IMR-90 (cell line): Measurements from ENCODE around the gene RAB18. TPM values are rescaled to one million over a fixed set of nuclear protein-coding genes. Genes with fewer than 3 reads are reported as not detected.

Experiments used
- ATAC-seq: fragments of 200-7000 bp; cut with Tn5 transposase; 2 replicates; pipeline ENCODE4 v1.9.1; 2020; ENCODE audit warnings: low read depth, mild to moderate bottlenecking, moderate library complexity
- BruUV-seq: library from RNA; stranded (reverse); fragments of 400-500 nt; replicated peaks from 2 replicates; lab custom pipeline; 2021; lab: Mats Ljungman, UMichigan
- CTCF ChIA-PET: fragments of 300-600 bp; formaldehyde crosslinking; extraction: SDS; loops from one replicate; lab custom pipeline; 2021; ENCODE audit warnings: antibody characterized with exemption; lab: Yijun Ruan, JAX
- POLR2A ChIA-PET: fragments of 300-600 bp; sonication (Branson Sonifier 250); formaldehyde crosslinking; loops from one replicate; lab custom pipeline; 2022; ENCODE audit warnings: antibody characterized with exemption; ENCODE audit not compliant: unreplicated experiment; lab: Charles Lee
- DNase-seq: peaks from one replicate; pipeline ENCODE4 v3.0.0; 2013
- H2AFZ ChIP-seq: replicated peaks from 2 replicates; pipeline ENCODE3; 2013; ENCODE audit warnings: low read length, mild to moderate bottlenecking; ENCODE audit not compliant: poor library complexity
- H2AK5ac ChIP-seq: 2 replicates; pipeline ENCODE4 v1.6.1; 2013; ENCODE audit warnings: low read depth, low read length, inconsistent platforms
- H2AK9ac ChIP-seq: replicated peaks from 2 replicates; pipeline ENCODE3; 2013; ENCODE audit warnings: mild to moderate bottlenecking, low read depth, low read length, moderate library complexity; ENCODE audit not compliant: poor library complexity
- H2BK120ac ChIP-seq: 2 replicates; pipeline ENCODE4 v1.6.1; 2013; ENCODE audit warnings: low read depth, low read length, inconsistent platforms
- H2BK15ac ChIP-seq: 3 replicates; pipeline ENCODE4 v1.6.1; 2013; ENCODE audit warnings: low read depth, low read length, inconsistent platforms
- H2BK20ac ChIP-seq: 2 replicates; pipeline ENCODE4 v1.6.1; 2013; ENCODE audit warnings: low read depth, mild to moderate bottlenecking, inconsistent platforms, low read length, moderate library complexity
- H2BK5ac ChIP-seq: 2 replicates; pipeline ENCODE4 v1.6.1; 2013; ENCODE audit warnings: mild to moderate bottlenecking, low read depth, low read length, inconsistent platforms; ENCODE audit not compliant: poor library complexity, severe bottlenecking
- H3K14ac ChIP-seq: replicated peaks from 2 replicates; pipeline ENCODE4 v1.6.1; 2013; ENCODE audit warnings: low read depth, low read length, inconsistent platforms
- H3K18ac ChIP-seq: 2 replicates; pipeline ENCODE4 v1.6.1; 2013; ENCODE audit warnings: low read depth, low read length, control low read depth
- H3K23ac ChIP-seq: 2 replicates; pipeline ENCODE4 v1.6.1; 2013; ENCODE audit warnings: low read depth, low read length, inconsistent platforms
- H3K27ac ChIP-seq: 2 replicates; pipeline ENCODE4 v1.5.1; 2013; ENCODE audit warnings: mild to moderate bottlenecking, control low read depth, low read length; ENCODE audit not compliant: insufficient read depth
- H3K27me3 ChIP-seq: 2 replicates; pipeline ENCODE4 v1.6.1; 2013; ENCODE audit warnings: low read length; ENCODE audit not compliant: control insufficient read depth, insufficient read depth
- H3K36me3 ChIP-seq: 2 replicates; pipeline ENCODE4 v1.6.1; 2013; ENCODE audit warnings: low read length, mixed read lengths; ENCODE audit not compliant: control insufficient read depth, insufficient read depth
- H3K4ac ChIP-seq: 2 replicates; pipeline ENCODE4 v1.6.1; 2013; ENCODE audit warnings: low read depth, low read length, inconsistent platforms
- H3K4me1 ChIP-seq: 2 replicates; pipeline ENCODE4 v1.6.1; 2013; ENCODE audit warnings: low read length, mixed read lengths; ENCODE audit not compliant: control insufficient read depth, insufficient read depth
- H3K4me2 ChIP-seq: 2 replicates; pipeline ENCODE4 v1.6.1; 2013; ENCODE audit warnings: low read depth, mild to moderate bottlenecking, control low read depth, low read length, moderate library complexity
- H3K4me3 ChIP-seq: 2 replicates; pipeline ENCODE4 v1.5.1; 2013; ENCODE audit warnings: low read depth, mild to moderate bottlenecking, control low read depth, low read length, moderate library complexity; ENCODE audit not compliant: insufficient read depth
- H3K56ac ChIP-seq: 2 replicates; pipeline ENCODE4 v1.6.1; 2013; ENCODE audit warnings: low read length, inconsistent platforms; ENCODE audit not compliant: insufficient read depth; ENCODE audit errors: extremely low read depth
- H3K79me1 ChIP-seq, 2 experiments: 2 replicates each; pipeline ENCODE4 v1.6.1; 2013; ENCODE audit warnings: low read length in 2 of 2, inconsistent platforms in 1 of 2, low read depth in 1 of 2
- H3K9ac ChIP-seq: 2 replicates; pipeline ENCODE4 v1.6.1; 2013; ENCODE audit warnings: low read depth, low read length, control low read depth
- H3K9me1 ChIP-seq: 2 replicates; pipeline ENCODE4 v1.6.1; 2013; ENCODE audit warnings: low read length, inconsistent platforms; ENCODE audit not compliant: insufficient read depth
- H3K9me3 ChIP-seq: 2 replicates; pipeline ENCODE4 v1.6.1; 2013; ENCODE audit warnings: low read length; ENCODE audit not compliant: control insufficient read depth, insufficient read depth
- H4K20me1 ChIP-seq: 2 replicates; pipeline ENCODE4 v1.6.1; 2013; ENCODE audit warnings: low read length, inconsistent platforms; ENCODE audit not compliant: insufficient read depth
- H4K5ac ChIP-seq: 2 replicates; pipeline ENCODE4 v1.6.1; 2013; ENCODE audit warnings: mild to moderate bottlenecking, low read depth, low read length, control low read depth
- H4K8ac ChIP-seq, 2 experiments: 2 replicates each; pipeline ENCODE4 v1.6.1; 2013; ENCODE audit warnings: low read depth in 2 of 2, low read length in 2 of 2, control low read depth in 1 of 2, inconsistent platforms in 1 of 2
- H4K91ac ChIP-seq: 2 replicates; pipeline ENCODE4 v1.6.1; 2013; ENCODE audit warnings: low read depth, low read length, inconsistent platforms; ENCODE audit not compliant: insufficient read depth
- BHLHE40 ChIP-seq: fragments of 150-350 bp; IDR thresholded peaks from 2 replicates; pipeline ENCODE4 v1.6.1; 2016; ENCODE audit warnings: mild to moderate bottlenecking, low read depth, low read length
- CEBPB ChIP-seq: IDR thresholded peaks from 2 replicates; pipeline ENCODE4 v1.6.1; 2012; ENCODE audit warnings: low read depth, low read length, improper control_type of control experiment
- CHD1 ChIP-seq: IDR thresholded peaks from 2 replicates; pipeline ENCODE4 v1.6.1; 2012; ENCODE audit warnings: low read depth, low read length, improper control_type of control experiment
- FOS ChIP-seq: fragments of 150-350 bp; IDR thresholded peaks from 2 replicates; pipeline ENCODE4 v1.6.1; 2016; ENCODE audit warnings: low read depth, low read length
- MAFK ChIP-seq: IDR thresholded peaks from 2 replicates; pipeline ENCODE4 v1.6.1; 2012; ENCODE audit warnings: low read depth, low read length, improper control_type of control experiment
- MAZ ChIP-seq: IDR thresholded peaks from 2 replicates; pipeline ENCODE4 v1.6.1; 2012; ENCODE audit warnings: low read depth, mild to moderate bottlenecking, low read length, improper control_type of control experiment, moderate library complexity, borderline replicate concordance
- MXI1 ChIP-seq: IDR thresholded peaks from 2 replicates; pipeline ENCODE4 v1.6.1; 2012; ENCODE audit warnings: low read depth, mild to moderate bottlenecking, low read length, moderate library complexity, borderline replicate concordance
- NFE2L2 ChIP-seq: fragments of 150-350 bp; IDR thresholded peaks from 2 replicates; pipeline ENCODE4 v1.6.1; 2016; ENCODE audit warnings: low read depth, mild to moderate bottlenecking, low read length
- POLR2A ChIP-seq: IDR thresholded peaks from 2 replicates; pipeline ENCODE4 v1.6.1; 2012; ENCODE audit warnings: mild to moderate bottlenecking, low read depth, low read length
- RAD21 ChIP-seq: IDR thresholded peaks from 2 replicates; pipeline ENCODE4 v1.6.1; 2012; ENCODE audit warnings: low read length, improper control_type of control experiment
- RCOR1 ChIP-seq: IDR thresholded peaks from 2 replicates; pipeline ENCODE4 v1.6.1; 2012; ENCODE audit warnings: mild to moderate bottlenecking, low read length, improper control_type of control experiment; ENCODE audit not compliant: insufficient replicate concordance
- RFX5 ChIP-seq: IDR thresholded peaks from 2 replicates; pipeline ENCODE4 v1.8.0; 2012; ENCODE audit warnings: low read depth, mild to moderate bottlenecking, low read length, moderate library complexity
- SMC3 ChIP-seq: fragments of 150-350 bp; IDR thresholded peaks from 2 replicates; pipeline ENCODE4 v1.6.1; 2016; ENCODE audit warnings: low read depth, mild to moderate bottlenecking, antibody characterized with exemption, low read length, moderate library complexity
- WGBS, 2 experiments: methylation state at CpG; one replicate each; pipeline versions ENCODE4 v1.1.5 to v1.1.7; 2013; ENCODE audit warnings: missing lambda C conversion rate in 2 of 2; ENCODE audit not compliant: insufficient read length in 1 of 2; ENCODE audit errors: extremely low coverage in 2 of 2; 5-methylcytosine and 5-hydroxymethylcytosine counted together
- dilution Hi-C: fragments of 300-500 bp; cut with HindIII; formaldehyde crosslinking; loops from one replicate; pipeline ENCODE4 v1.14.3; 2018; ENCODE audit warnings: low sequenced_read_pairs; ENCODE audit not compliant: unreplicated experiment
- in situ Hi-C: fragments of 300-500 bp; cut with MboI; formaldehyde crosslinking; loops from 3 replicates; pipeline ENCODE4 v1.14.3; 2019; ENCODE audit warnings: low sequenced_read_pairs, inconsistent platforms, mixed read lengths
- intact Hi-C: fragments of 100-400 bp; cut with micrococcal nuclease; formaldehyde crosslinking; loops from 2 replicates; pipeline ENCODE4 v1.10.0; 2022
- polyA plus RNA-seq, 3 experiments: library from polyadenylated mRNA; depleted of rRNA; stranded (reverse); fragments of >200 nt; gene quantifications; 2 replicates each; pipeline ENCODE4 v1.2.3, GENCODE V29; 2012; ENCODE audit warnings: low replicate concordance in 1 of 3
- total RNA-seq: library from RNA; depleted of rRNA; stranded (reverse); fragments of >200 nt; gene quantifications from 2 replicates; pipeline ENCODE4 v1.2.3, GENCODE V29; 2012
- TF ChIP-seq, protein P1 (sequence below): fragments of 150-350 bp; IDR thresholded peaks from 2 replicates; pipeline ENCODE4 v1.6.1; 2017; ENCODE audit warnings: mild to moderate bottlenecking, antibody characterized with exemption, low read length, low read depth
- TF ChIP-seq, protein P2 (sequence below): conservative IDR thresholded peaks from 2 replicates; pipeline ENCODE4 v1.5.1; 2012; ENCODE audit warnings: mild to moderate bottlenecking, low read depth, low read length, improper control_type of control experiment
- TF ChIP-seq, protein P3 (sequence below): fragments of 150-350 bp; IDR thresholded peaks from 2 replicates; pipeline ENCODE4 v1.6.1; 2016; ENCODE audit warnings: low read depth, mild to moderate bottlenecking, low read length, moderate library complexity, borderline replicate concordance

Gene RAB18
- total and polyA plus RNA-seq, 2 of the 4 experiments (the other 2 are of a cell fraction): 17.6 to 38.8 TPM

DNA sequence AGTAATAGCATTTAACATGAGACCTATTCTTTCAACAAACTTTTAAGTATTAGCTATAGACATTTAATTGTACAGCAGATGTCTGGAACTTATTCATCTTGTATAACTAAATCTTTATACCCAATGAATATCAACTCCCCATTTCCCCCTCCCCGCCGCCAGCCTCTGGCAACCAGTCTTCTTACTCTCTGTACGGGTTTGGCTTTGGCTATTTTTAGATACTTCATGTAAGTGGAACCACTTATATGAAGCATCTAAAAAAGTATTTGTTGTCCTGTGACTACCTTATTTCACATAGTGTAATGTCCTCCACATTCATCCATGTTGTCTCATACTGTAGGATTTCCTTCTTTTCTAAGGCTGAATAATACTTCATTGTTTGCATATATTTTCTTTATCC, 60.8 kb downstream of the RAB18 start:
- Histone ChIP-seq H2BK5ac (no peak overlapping the region), H4K91ac (no peak overlapping the region), H2BK15ac (no peak overlapping the region), H4K5ac (no peak overlapping the region), H2AFZ (no peak overlapping the region), H3K4me1 (no peaks in the 10 kb centered on the region), H3K23ac (no peak overlapping the region), H3K27ac (no peak overlapping the region), H4K20me1 (no peaks in the 10 kb centered on the region), H3K9ac (no peak overlapping the region), H3K27me3 (no peaks in the 10 kb centered on the region), H3K4me3 (no peak overlapping the region), H2AK5ac (no peak overlapping the region), H3K4me2 (no peak overlapping the region), H3K56ac (no peak overlapping the region), H2BK120ac (no peak overlapping the region), H3K4ac (no peak overlapping the region), H2AK9ac (no peak overlapping the region), H3K79me1 (no peaks in the 10 kb centered on the region), H2BK20ac (no peak overlapping the region), H3K18ac (no peak overlapping the region), H3K14ac (no peak overlapping the region), H3K36me3 (no peaks in the 10 kb centered on the region), H3K9me1 (no peaks in the 10 kb centered on the region; the same call in 1 of the 2 replicates), H3K9me3 (no peaks in the 10 kb centered on the region), H4K8ac (no peak overlapping the region)
- DNase-seq (no peak), ATAC-seq (no peak)
- in situ Hi-C loops: no loop called here
- dilution Hi-C loops: no loop called here
- no TSS peak for BruUV-seq
- ChIA-PET POLR2A (no interaction called here), CTCF (no interaction called here)
- intact Hi-C loops: no loop called here
- no CpG with 5 or more reads among the region's 3 CpGs for WGBS, 2 experiments
- TF ChIP-seq, protein P1, sequence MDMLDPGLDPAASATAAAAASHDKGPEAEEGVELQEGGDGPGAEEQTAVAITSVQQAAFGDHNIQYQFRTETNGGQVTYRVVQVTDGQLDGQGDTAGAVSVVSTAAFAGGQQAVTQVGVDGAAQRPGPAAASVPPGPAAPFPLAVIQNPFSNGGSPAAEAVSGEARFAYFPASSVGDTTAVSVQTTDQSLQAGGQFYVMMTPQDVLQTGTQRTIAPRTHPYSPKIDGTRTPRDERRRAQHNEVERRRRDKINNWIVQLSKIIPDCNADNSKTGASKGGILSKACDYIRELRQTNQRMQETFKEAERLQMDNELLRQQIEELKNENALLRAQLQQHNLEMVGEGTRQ: no peak
- TF ChIP-seq FOS (no peak), CHD1 (no peak), RCOR1 (no peak), MAZ (no peak), MAFK (no peak), SMC3 (no peak), RAD21 (no peak), MXI1 (no peak), CEBPB (no peak), POLR2A (no peak), RFX5 (no peak), NFE2L2 (no peak), BHLHE40 (no peak)
- TF ChIP-seq, protein P2, sequence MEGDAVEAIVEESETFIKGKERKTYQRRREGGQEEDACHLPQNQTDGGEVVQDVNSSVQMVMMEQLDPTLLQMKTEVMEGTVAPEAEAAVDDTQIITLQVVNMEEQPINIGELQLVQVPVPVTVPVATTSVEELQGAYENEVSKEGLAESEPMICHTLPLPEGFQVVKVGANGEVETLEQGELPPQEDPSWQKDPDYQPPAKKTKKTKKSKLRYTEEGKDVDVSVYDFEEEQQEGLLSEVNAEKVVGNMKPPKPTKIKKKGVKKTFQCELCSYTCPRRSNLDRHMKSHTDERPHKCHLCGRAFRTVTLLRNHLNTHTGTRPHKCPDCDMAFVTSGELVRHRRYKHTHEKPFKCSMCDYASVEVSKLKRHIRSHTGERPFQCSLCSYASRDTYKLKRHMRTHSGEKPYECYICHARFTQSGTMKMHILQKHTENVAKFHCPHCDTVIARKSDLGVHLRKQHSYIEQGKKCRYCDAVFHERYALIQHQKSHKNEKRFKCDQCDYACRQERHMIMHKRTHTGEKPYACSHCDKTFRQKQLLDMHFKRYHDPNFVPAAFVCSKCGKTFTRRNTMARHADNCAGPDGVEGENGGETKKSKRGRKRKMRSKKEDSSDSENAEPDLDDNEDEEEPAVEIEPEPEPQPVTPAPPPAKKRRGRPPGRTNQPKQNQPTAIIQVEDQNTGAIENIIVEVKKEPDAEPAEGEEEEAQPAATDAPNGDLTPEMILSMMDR: no peak
- TF ChIP-seq, protein P3, sequence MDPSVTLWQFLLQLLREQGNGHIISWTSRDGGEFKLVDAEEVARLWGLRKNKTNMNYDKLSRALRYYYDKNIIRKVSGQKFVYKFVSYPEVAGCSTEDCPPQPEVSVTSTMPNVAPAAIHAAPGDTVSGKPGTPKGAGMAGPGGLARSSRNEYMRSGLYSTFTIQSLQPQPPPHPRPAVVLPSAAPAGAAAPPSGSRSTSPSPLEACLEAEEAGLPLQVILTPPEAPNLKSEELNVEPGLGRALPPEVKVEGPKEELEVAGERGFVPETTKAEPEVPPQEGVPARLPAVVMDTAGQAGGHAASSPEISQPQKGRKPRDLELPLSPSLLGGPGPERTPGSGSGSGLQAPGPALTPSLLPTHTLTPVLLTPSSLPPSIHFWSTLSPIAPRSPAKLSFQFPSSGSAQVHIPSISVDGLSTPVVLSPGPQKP: no peak
